ENCODE results near the gene SPEM1.

GRCh38 chr17:7407082-7407481, 13.0 kb upstream of the SPEM1 start:
- TF ChIP-seq ZNF274 (IDR thresholded peaks at IDR 0.05; ENCODE audit: insufficient read depth, insufficient read length) (no peak), MEF2A (IDR thresholded peaks at IDR 0.05; ENCODE audit: insufficient read depth, low read depth, low read length) (no peak), CTCF (IDR thresholded peaks at IDR 0.05 in 2 of 3, conservative IDR thresholded peaks at IDR 0.05 in 1 of 3; ENCODE audit: control insufficient read depth in 2 of 3, extremely low read depth in 1 of 3, insufficient read depth in 1 of 3, low read depth in 3 of 3, low read length in 3 of 3) (no peak), SIN3A (IDR thresholded peaks at IDR 0.05; ENCODE audit: low read depth, low read length) (no peak), SPI1 (IDR thresholded peaks at IDR 0.05; ENCODE audit: borderline replicate concordance, insufficient read depth, low read depth, low read length) (no peak), ZBTB11 (CRISPR knock-in tag; IDR thresholded peaks at IDR 0.05) (no peak), WRNIP1 (IDR thresholded peaks at IDR 0.05; ENCODE audit: borderline replicate concordance, low read depth, low read length) (no peak), CEBPB (IDR thresholded peaks at IDR 0.05; ENCODE audit: borderline replicate concordance in 1 of 2, low read depth in 2 of 2, low read length in 2 of 2) (no peak)

Data from GM12878 (cell line).